ENCODE measurements around the gene TPPP.

The TPPP gene

DNA sequence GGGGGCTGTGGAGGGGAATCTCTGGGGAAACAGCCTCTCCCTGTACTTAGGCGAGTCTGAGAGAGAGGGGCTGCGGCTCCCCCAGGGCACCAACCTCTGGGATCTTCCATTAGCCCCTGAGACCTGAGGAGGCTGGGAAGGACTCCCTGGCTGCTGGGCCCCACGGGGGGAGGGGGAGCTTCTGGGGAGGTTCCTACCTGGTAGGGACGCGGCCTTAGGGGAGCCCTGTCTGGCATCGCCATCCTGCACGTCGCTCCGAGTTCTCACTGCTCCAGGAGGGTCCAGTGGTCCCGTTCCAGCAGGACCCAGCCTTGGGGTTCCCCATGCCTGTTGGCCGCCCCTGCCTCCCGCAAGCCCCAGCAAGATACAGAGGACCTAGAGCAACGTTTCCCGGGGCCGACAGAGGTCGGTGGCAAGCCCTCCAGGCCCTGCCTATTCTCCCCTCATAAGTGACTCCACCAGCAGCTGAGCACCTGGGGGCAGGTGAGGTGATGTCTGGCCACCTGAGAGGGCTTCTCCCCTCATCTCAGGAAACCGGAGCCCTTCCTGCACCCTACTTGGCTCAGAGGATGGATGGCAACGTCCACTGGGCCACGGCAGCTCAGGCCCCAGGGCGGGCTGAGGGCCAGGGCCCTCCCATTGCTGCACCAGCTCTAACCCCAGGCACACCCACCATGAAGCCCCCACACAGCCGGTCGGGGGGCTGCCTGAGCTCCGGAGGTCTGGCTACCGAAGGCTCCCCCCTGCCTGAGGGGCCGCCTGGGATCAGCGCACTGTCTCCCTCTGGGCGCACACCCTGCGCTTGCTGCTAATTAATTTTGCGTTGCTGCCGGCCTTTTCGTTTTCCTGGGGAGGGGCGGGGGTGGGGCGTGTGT is 22.5 kb downstream of the TPPP start:
- no peaks in the 10 kb centered on the region for H3K27me3 ChIP-seq (ENCODE audit: control insufficient read depth, insufficient read depth, low read length)
- no CpG with 5 or more reads among the region's 33 CpGs for WGBS (ENCODE audit: insufficient coverage, insufficient read length)
- no peaks in the 10 kb centered on the region for H3K9me3 ChIP-seq (ENCODE audit: control insufficient read depth, insufficient read depth, low read length)
- H3K27ac ChIP-seq (ENCODE audit: low read length) = no peak overlapping the region
- no peak for DNase-seq (ENCODE audit: low read depth, low spot score)
- H3K4me3 ChIP-seq (ENCODE audit: low read length) = no peak overlapping the region
- peaks cover 7% of the 10 kb centered on the region for H3K4me1 ChIP-seq (ENCODE audit: control insufficient read depth, insufficient read depth, low read length)
- H3K36me3 ChIP-seq (ENCODE audit: control insufficient read depth, insufficient read depth, low read length) = no peaks in the 10 kb centered on the region; the same call in none of the 2 replicates

DNA sequence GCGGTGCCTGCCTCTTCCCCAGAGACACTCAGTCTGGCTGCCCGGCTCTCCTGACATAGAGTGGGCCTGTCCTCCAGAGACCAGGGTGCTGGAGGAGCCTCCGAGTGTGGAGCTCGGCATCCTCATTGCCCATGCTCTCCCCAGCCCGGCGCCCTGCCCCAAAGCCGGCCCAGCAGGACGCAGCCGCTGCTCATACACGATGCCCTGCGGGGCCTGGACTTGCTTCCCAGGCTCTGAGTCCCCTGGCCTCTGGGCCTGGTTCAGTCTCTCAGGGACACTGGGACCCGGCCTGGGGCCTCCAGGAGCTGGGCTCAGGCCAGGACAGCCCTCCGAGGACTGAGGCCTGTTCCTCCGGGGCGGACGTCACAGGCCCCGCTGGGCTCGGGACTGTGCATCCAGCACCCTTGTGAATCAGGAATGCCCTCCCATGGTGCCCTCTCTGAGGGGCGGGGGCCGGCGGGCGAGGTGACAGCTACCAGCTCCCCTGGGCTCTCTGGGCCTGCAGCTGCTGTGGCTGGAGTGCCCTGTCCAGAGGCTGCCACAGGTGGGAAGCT is 23.2 kb downstream of the TPPP start:
- no CpG with 5 or more reads among the region's 22 CpGs for WGBS (ENCODE audit: insufficient coverage, insufficient read length)
- Histone ChIP-seq H3K9me3 (ENCODE audit: control insufficient read depth, insufficient read depth, low read length) (no peaks in the 10 kb centered on the region), H3K27me3 (ENCODE audit: control insufficient read depth, insufficient read depth, low read length) (no peaks in the 10 kb centered on the region), H3K36me3 (ENCODE audit: control insufficient read depth, insufficient read depth, low read length) (no peaks in the 10 kb centered on the region; the same call in none of the 2 replicates), H3K27ac (ENCODE audit: low read length) (no peak overlapping the region), H3K4me1 (ENCODE audit: control insufficient read depth, insufficient read depth, low read length) (peaks cover 7% of the 10 kb centered on the region), H3K4me3 (ENCODE audit: low read length) (no peak overlapping the region)
- no peak for DNase-seq (ENCODE audit: low read depth, low spot score)

- H3K9me3 ChIP-seq (ENCODE audit: control insufficient read depth, insufficient read depth, low read length) = no peaks in the 10 kb centered on the region
- H3K36me3 ChIP-seq (ENCODE audit: control insufficient read depth, insufficient read depth, low read length) = peaks cover 3% of the 10 kb centered on the region
- DNase-seq (ENCODE audit: low read depth, low spot score) = no peak
- peaks cover 7% of the 10 kb centered on the region for H3K4me1 ChIP-seq (ENCODE audit: control insufficient read depth, insufficient read depth, low read length)
- no peak overlapping the region for H3K4me3 ChIP-seq (ENCODE audit: low read length)
- H3K27ac ChIP-seq (ENCODE audit: low read length) = no peak overlapping the region
- WGBS (ENCODE audit: insufficient coverage, insufficient read length) = no CpG with 5 or more reads among the region's 40 CpGs
- no peaks in the 10 kb centered on the region for H3K27me3 ChIP-seq (ENCODE audit: control insufficient read depth, insufficient read depth, low read length)
Measured at GRCh38 chr5:669111-669841, 23.9 kb downstream of the TPPP start.

- Histone ChIP-seq H3K4me3 (ENCODE audit: low read length) (no peak overlapping the region), H3K27ac (ENCODE audit: low read length) (no peak overlapping the region), H3K36me3 (ENCODE audit: control insufficient read depth, insufficient read depth, low read length) (peaks cover 11% of the 10 kb centered on the region), H3K4me1 (ENCODE audit: control insufficient read depth, insufficient read depth, low read length) (peaks cover 7% of the 10 kb centered on the region), H3K27me3 (ENCODE audit: control insufficient read depth, insufficient read depth, low read length) (no peaks in the 10 kb centered on the region), H3K9me3 (ENCODE audit: control insufficient read depth, insufficient read depth, low read length) (no peaks in the 10 kb centered on the region)
- no peak for DNase-seq (ENCODE audit: low read depth, low spot score)
- no CpG with 5 or more reads among the region's 44 CpGs for WGBS (ENCODE audit: insufficient coverage, insufficient read length)
Measured at GRCh38 chr5:668283-668995, 24.7 kb downstream of the TPPP start.

- no peaks in the 10 kb centered on the region for H3K27me3 ChIP-seq (ENCODE audit: control insufficient read depth, insufficient read depth, low read length)
- no peak for DNase-seq (ENCODE audit: low read depth, low spot score)
- peaks cover 17% of the 10 kb centered on the region for H3K36me3 ChIP-seq (ENCODE audit: control insufficient read depth, insufficient read depth, low read length)
- H3K9me3 ChIP-seq (ENCODE audit: control insufficient read depth, insufficient read depth, low read length) = no peaks in the 10 kb centered on the region
- H3K4me1 ChIP-seq (ENCODE audit: control insufficient read depth, insufficient read depth, low read length) = peaks cover 3% of the 10 kb centered on the region
- H3K27ac ChIP-seq (ENCODE audit: low read length) = no peak overlapping the region
- WGBS (ENCODE audit: insufficient coverage, insufficient read length) = no CpG with 5 or more reads among the region's 13 CpGs
- H3K4me3 ChIP-seq (ENCODE audit: low read length) = no peak overlapping the region
Measured at GRCh38 chr5:666816-667498, 26.2 kb downstream of the TPPP start.

DNA sequence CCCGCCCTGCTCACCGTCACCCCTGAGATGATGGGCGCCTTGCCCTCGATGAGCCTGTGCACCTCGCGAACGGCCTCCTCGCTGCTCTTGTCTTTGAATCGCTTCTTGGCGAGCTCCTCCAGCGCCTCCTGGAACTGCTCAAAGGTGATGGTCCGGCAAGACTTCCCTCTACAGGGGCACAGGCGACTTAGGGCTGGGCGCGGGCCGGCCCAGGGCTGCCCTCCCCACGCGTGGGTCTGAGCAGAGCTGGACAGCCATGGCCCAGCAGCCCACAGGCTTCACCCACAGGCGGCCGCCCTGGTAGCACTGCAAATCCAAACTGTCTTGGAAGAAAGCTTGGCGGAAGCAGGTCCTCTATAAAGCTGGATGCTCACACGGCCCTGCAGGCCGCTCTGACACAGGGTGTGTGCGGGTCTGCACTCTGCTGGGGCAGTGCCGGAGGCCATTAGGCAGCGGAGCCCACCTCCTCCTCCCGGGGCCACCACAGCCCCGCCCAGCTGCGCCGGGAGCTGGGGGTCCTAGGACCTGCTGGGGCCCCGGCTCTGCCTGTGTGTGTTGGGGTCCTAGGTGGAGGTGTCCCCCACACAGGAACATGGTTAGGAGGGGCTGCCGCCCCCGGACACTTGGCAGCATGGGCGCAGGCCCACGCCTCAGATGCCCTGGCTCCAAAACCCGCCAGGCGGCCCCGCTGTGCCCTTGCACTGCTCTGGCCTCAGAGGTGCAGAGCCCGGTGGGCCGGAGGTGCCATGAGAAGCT is 27.0 kb downstream of the TPPP start:
- Histone ChIP-seq H3K4me1 (ENCODE audit: control insufficient read depth, insufficient read depth, low read length) (peaks cover 3% of the 10 kb centered on the region), H3K9me3 (ENCODE audit: control insufficient read depth, insufficient read depth, low read length) (no peaks in the 10 kb centered on the region), H3K4me3 (ENCODE audit: low read length) (no peak overlapping the region), H3K27me3 (ENCODE audit: control insufficient read depth, insufficient read depth, low read length) (no peaks in the 10 kb centered on the region), H3K27ac (ENCODE audit: low read length) (no peak overlapping the region), H3K36me3 (ENCODE audit: control insufficient read depth, insufficient read depth, low read length) (peaks cover 17% of the 10 kb centered on the region)
- no peak for DNase-seq (ENCODE audit: low read depth, low spot score)
- WGBS (ENCODE audit: insufficient coverage, insufficient read length) = no CpG with 5 or more reads among the region's 40 CpGs

GRCh38 chr5:665541-665955 is 27.6 kb downstream of the TPPP start:
- no CpG with 5 or more reads among the region's 8 CpGs for WGBS (ENCODE audit: insufficient coverage, insufficient read length)
- H3K9me3 ChIP-seq (ENCODE audit: control insufficient read depth, insufficient read depth, low read length) = no peaks in the 10 kb centered on the region
- H3K27ac ChIP-seq (ENCODE audit: low read length) = no peak overlapping the region
- peaks cover 19% of the 10 kb centered on the region for H3K36me3 ChIP-seq (ENCODE audit: control insufficient read depth, insufficient read depth, low read length)
- no peaks in the 10 kb centered on the region for H3K27me3 ChIP-seq (ENCODE audit: control insufficient read depth, insufficient read depth, low read length)
- H3K4me3 ChIP-seq (ENCODE audit: low read length) = no peak overlapping the region
- DNase-seq (ENCODE audit: low read depth, low spot score) = no peak
- peaks cover 3% of the 10 kb centered on the region for H3K4me1 ChIP-seq (ENCODE audit: control insufficient read depth, insufficient read depth, low read length)

- Histone ChIP-seq H3K4me3 (ENCODE audit: low read length) (no peak overlapping the region), H3K36me3 (ENCODE audit: control insufficient read depth, insufficient read depth, low read length) (peaks cover 23% of the 10 kb centered on the region), H3K27ac (ENCODE audit: low read length) (no peak overlapping the region), H3K9me3 (ENCODE audit: control insufficient read depth, insufficient read depth, low read length) (no peaks in the 10 kb centered on the region), H3K27me3 (ENCODE audit: control insufficient read depth, insufficient read depth, low read length) (no peaks in the 10 kb centered on the region), H3K4me1 (ENCODE audit: control insufficient read depth, insufficient read depth, low read length) (peaks cover 1% of the 10 kb centered on the region)
- no CpG with 5 or more reads among the region's 20 CpGs for WGBS (ENCODE audit: insufficient coverage, insufficient read length)
- DNase-seq (ENCODE audit: low read depth, low spot score) = no peak
Measured at GRCh38 chr5:664994-665360, 28.2 kb downstream of the TPPP start.

DNA sequence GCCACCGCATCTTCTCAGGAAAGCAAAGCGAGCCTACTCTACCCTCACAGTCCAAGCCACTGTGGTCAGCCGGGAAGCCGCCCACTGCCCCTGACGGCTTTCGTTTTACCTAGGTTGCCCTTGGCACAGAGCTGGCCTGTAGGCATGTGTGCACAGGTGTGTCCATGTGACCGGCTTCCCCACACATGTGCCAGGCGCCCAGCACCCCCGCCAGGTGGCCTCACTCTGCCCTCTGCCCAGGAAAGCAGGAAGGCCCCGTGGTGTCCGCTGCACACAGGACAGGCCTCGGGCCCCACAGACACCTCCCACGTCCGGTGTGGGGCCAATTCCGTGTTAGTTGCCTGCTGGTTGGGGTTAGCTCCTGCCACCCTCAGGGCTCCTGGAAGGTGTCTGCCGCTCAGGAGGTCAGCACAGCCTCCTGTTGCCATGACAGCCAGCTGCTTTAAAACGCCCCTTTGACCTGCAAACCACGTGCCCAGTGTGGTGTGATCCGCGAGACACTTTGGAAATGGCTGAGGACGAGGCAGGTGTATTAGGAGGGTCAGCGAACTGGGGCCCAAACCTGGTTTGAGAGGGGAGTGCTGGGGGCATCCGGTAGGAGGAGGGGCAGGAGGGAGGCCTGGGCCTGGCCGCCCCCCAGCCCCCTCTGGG is 28.7 kb downstream of the TPPP start:
- Histone ChIP-seq H3K27ac (ENCODE audit: low read length) (no peak overlapping the region), H3K36me3 (ENCODE audit: control insufficient read depth, insufficient read depth, low read length) (peaks cover 27% of the 10 kb centered on the region), H3K9me3 (ENCODE audit: control insufficient read depth, insufficient read depth, low read length) (no peaks in the 10 kb centered on the region), H3K4me1 (ENCODE audit: control insufficient read depth, insufficient read depth, low read length) (peaks cover 1% of the 10 kb centered on the region), H3K4me3 (ENCODE audit: low read length) (no peak overlapping the region), H3K27me3 (ENCODE audit: control insufficient read depth, insufficient read depth, low read length) (no peaks in the 10 kb centered on the region)
- DNase-seq (ENCODE audit: low read depth, low spot score) = no peak
- WGBS (ENCODE audit: insufficient coverage, insufficient read length) = no CpG with 5 or more reads among the region's 24 CpGs
